ENCODE measurements around the gene SLC1A4. TPM values are rescaled to one million over a fixed set of nuclear protein-coding genes. Genes with fewer than 3 reads are reported as not detected.
"Not testable (repeated sequence)": the region's sequence is repeated elsewhere in the genome, so short reads cannot be mapped to it uniquely, and the experiment has no call there.

The SLC1A4 gene
- polyA plus RNA-seq, 6 donors from 2014 or later, result 2.1 to 5.8 (median 3.0) TPM

- Mint-ChIP-seq H3K4me3 (peak overlapping the region in 1 of 8 donors; percentile 10), H3K4me1 (peaks cover 12 to 38% (median 33%) of the 10 kb centered on the region in 3 donors), H3K27ac (peak overlapping the region in 2 of 6 donors; percentile 22 to 78)
These were observed 37.1 kb upstream of the SLC1A4 start for GRCh38 chr2:64952096-64952495.

GRCh38 chr2:64952511-64953482 lies 36.4 kb upstream of the SLC1A4 start:
- no peak for DNase-seq
- no peaks in the 10 kb centered on the region for H3K27me3 Mint-ChIP-seq
- peak overlapping the region in 1 of 6 donors; percentile 56 for H3K27ac Mint-ChIP-seq
- H3K9me3 Mint-ChIP-seq, result peaks cover 0 to 7% (median 2%) of the 10 kb centered on the region in 7 donors
- no peak for ATAC-seq (ENCODE audit: low read depth in 2 of 2)
- peaks cover 9 to 31% (median 26%) of the 10 kb centered on the region in 3 donors for H3K4me1 Mint-ChIP-seq
- H3K36me3 Mint-ChIP-seq, result no peaks in the 10 kb centered on the region
- H3K4me3 Mint-ChIP-seq, result peak overlapping the region in 1 of 8 donors; percentile 10

More at GRCh38 chr2:64952096-64952495, 37.1 kb upstream of the SLC1A4 start:
- Mint-ChIP-seq H3K9me3 (peaks cover 0 to 7% (median 2%) of the 10 kb centered on the region in 7 donors), H3K36me3 (no peaks in the 10 kb centered on the region), H3K27me3 (no peaks in the 10 kb centered on the region)
- ATAC-seq (ENCODE audit: low read depth in 2 of 2), result no peak
- no peak for DNase-seq

DNA sequence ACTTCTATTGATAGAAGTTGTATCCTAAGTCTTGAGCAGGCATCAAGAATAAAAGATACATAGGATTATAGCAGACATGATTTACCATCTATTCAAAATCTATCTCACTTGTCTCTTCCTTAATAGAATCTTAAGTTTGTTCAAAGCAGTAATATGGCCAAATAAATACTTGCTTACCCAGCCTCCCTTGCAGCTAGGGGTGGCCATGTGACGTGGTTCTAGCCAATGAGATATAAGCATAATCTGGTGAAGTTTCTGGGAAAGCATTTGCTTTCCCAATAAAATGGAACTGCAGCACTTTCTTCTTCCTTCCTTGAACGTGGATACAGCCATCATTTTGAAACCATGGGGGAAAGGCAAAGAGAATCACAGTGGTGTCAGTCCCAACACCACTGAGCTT lies 33.7 kb upstream of the SLC1A4 start:
- no peak overlapping the region for H3K4me3 Mint-ChIP-seq
- H3K27me3 Mint-ChIP-seq, result no peaks in the 10 kb centered on the region
- no peak overlapping the region for H3K27ac Mint-ChIP-seq
- H3K36me3 Mint-ChIP-seq, result no peaks in the 10 kb centered on the region
- H3K9me3 Mint-ChIP-seq, result peaks cover 0 to 7% (median 2%) of the 10 kb centered on the region in 7 donors
- ATAC-seq (ENCODE audit: low read depth in 2 of 2), result no peak
- no peak for DNase-seq
- H3K4me1 Mint-ChIP-seq, result peaks cover 6 to 16% (median 15%) of the 10 kb centered on the region in 3 donors

- peaks cover 0 to 10% (median 5%) of the 10 kb centered on the region in 3 donors for H3K4me1 Mint-ChIP-seq
These were observed 31.9 kb upstream of the SLC1A4 start for GRCh38 chr2:64957109-64957903.

GRCh38 chr2:64958556-64958955 lies 30.6 kb upstream of the SLC1A4 start:
- Mint-ChIP-seq H3K4me3 (no peak overlapping the region), H3K4me1 (peaks cover 0 to 5% (median 4%) of the 10 kb centered on the region in 3 donors), H3K27me3 (no peaks in the 10 kb centered on the region), H3K36me3 (no peaks in the 10 kb centered on the region), H3K27ac (peak overlapping the region in 1 of 6 donors; percentile 26), H3K9me3 (peaks cover 0 to 7% (median 2%) of the 10 kb centered on the region in 7 donors)
- no peak for ATAC-seq (ENCODE audit: low read depth in 2 of 2)
- DNase-seq, result no peak

More at GRCh38 chr2:64957109-64957903, 31.9 kb upstream of the SLC1A4 start:
- Mint-ChIP-seq H3K27me3 (no peaks in the 10 kb centered on the region), H3K27ac (peak overlapping the region in 1 of 6 donors; percentile 38), H3K36me3 (no peaks in the 10 kb centered on the region), H3K4me3 (no peak overlapping the region), H3K9me3 (peaks cover 0 to 7% (median 2%) of the 10 kb centered on the region in 7 donors)
- no peak for DNase-seq
- ATAC-seq (ENCODE audit: low read depth in 2 of 2), result no peak

GRCh38 chr2:64960819-64961218 lies 28.4 kb upstream of the SLC1A4 start:
- no peak overlapping the region for H3K27ac Mint-ChIP-seq
- no peak for ATAC-seq (ENCODE audit: low read depth in 2 of 2)
- no peaks in the 10 kb centered on the region for H3K36me3 Mint-ChIP-seq

DNA sequence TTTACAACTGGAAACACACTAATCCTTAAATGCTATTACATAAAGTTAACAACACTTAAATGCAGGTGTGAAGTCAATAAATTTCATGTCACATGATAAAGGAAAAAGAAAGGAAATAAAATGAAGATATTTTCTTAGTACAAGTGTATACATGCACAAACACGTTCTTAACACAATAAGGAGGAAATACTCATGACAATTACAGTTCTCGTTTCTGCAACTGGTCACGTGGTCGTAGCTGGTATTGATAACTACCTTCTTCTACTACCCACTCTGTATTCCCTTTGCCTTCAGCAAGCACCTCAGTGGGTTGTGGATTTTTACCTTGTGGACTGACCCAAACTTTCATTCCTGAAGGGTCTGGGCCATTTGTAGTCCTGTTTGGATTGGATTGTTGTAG lies 26.1 kb upstream of the SLC1A4 start:
- not testable (repeated sequence) for H3K27me3 Mint-ChIP-seq; DNase-seq; H3K36me3 Mint-ChIP-seq; ATAC-seq (ENCODE audit: low read depth in 2 of 2); H3K9me3 Mint-ChIP-seq; H3K4me1 Mint-ChIP-seq; H3K4me3 Mint-ChIP-seq
- H3K27ac Mint-ChIP-seq, result peak overlapping the region in 2 of 6 donors; percentile 8 to 10

More at GRCh38 chr2:64960819-64961218, 28.4 kb upstream of the SLC1A4 start:
- peaks cover 0 to under 1% (median 0%) of the 10 kb centered on the region in 7 donors for H3K9me3 Mint-ChIP-seq
- no peak for DNase-seq
- H3K4me3 Mint-ChIP-seq, result no peak overlapping the region
- no peaks in the 10 kb centered on the region for H3K27me3 Mint-ChIP-seq
- peaks cover 0 to 4% (median 0%) of the 10 kb centered on the region in 3 donors for H3K4me1 Mint-ChIP-seq

DNA sequence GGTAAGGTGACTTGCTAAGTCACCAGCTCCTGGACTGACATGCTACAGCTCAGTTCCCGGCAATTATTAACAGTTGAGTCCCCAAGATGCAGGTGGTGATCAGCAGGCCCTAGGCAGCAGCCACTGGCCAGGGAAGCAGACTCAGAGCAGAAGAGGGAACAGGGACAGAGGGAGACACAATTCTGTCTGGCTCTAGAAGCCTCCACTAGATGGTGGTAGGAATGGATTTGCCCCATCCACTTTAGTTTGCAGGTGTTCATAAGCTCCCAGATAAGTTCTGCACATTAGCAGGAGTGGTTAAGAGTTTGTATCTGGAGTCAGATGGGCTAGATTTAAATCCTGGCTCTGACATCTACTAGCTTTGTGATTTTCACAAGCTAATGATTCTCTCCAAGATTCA lies 25.5 kb upstream of the SLC1A4 start:
- Mint-ChIP-seq H3K4me3 (no peak overlapping the region), H3K4me1 (peaks cover 3 to 4% (median 4%) of the 10 kb centered on the region in 3 donors), H3K9me3 (no peaks in the 10 kb centered on the region), H3K27me3 (no peaks in the 10 kb centered on the region), H3K36me3 (peaks cover 0 to 7% of the 10 kb centered on the region in 2 donors), H3K27ac (no peak overlapping the region)
- no peak for DNase-seq
- ATAC-seq (ENCODE audit: low read depth in 2 of 2), result no peak

GRCh38 chr2:64966017-64966416 lies 23.2 kb upstream of the SLC1A4 start:
- Mint-ChIP-seq H3K9me3 (no peaks in the 10 kb centered on the region), H3K27me3 (no peaks in the 10 kb centered on the region), H3K4me3 (no peak overlapping the region), H3K4me1 (peaks cover 6 to 10% (median 10%) of the 10 kb centered on the region in 3 donors), H3K27ac (peak overlapping the region in 2 of 6 donors; percentile 1 to 72), H3K36me3 (peaks cover 0 to 7% of the 10 kb centered on the region in 2 donors)
- ATAC-seq (ENCODE audit: low read depth in 2 of 2) (no peak), DNase-seq (no peak)

DNA sequence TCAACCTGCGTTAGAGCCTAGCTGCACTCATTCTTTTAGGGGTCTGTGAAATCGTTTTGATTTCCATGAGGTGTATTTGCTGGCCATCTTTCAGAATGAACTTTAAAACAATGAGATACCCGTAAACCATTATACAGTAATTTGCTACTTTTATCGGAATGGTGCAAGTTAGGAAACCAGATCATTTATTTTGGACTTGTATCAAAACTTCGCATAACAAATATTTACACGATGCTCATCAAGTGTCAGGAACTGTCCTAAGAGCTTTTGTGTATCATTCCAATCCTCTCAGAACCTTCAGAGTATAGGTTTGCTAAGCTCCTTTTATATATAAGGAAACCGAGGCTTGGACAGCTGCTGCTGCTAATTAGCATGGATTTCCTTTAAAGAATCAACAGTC lies 22.4 kb upstream of the SLC1A4 start:
- ATAC-seq (ENCODE audit: low read depth in 2 of 2) (no peak), DNase-seq (no peak)
- no peaks in the 10 kb centered on the region for H3K9me3 Mint-ChIP-seq
- peaks cover 6 to 10% (median 10%) of the 10 kb centered on the region in 3 donors for H3K4me1 Mint-ChIP-seq
- no peak overlapping the region for H3K4me3 Mint-ChIP-seq
- peaks cover 0 to 7% of the 10 kb centered on the region in 2 donors for H3K36me3 Mint-ChIP-seq
- no peak overlapping the region for H3K27ac Mint-ChIP-seq
- H3K27me3 Mint-ChIP-seq, result no peaks in the 10 kb centered on the region

DNA sequence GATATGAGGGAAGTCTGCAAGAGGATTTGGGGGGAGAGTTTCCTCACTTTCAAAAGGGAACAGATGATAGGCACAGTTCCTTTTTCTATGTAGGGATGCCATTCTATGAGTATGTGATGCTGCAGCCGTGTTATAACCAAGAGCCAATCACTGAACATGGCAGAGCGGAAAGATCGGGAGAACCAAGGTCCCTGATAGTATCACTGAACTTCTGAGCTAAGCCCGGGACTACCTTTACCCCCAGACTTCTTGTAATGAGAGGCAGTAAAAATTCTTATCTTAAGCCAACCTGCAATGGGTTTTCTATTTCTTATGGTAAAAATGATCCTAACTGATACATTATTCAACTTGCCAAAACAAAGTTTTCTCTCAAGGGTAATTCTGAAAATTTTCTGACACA lies 21.6 kb upstream of the SLC1A4 start:
- no peaks in the 10 kb centered on the region for H3K9me3 Mint-ChIP-seq
- no peak overlapping the region for H3K27ac Mint-ChIP-seq
- no peak overlapping the region for H3K4me3 Mint-ChIP-seq
- H3K36me3 Mint-ChIP-seq, result peaks cover 0 to 7% of the 10 kb centered on the region in 2 donors
- ATAC-seq (ENCODE audit: low read depth in 2 of 2), result no peak
- DNase-seq, result no peak
- H3K27me3 Mint-ChIP-seq, result no peaks in the 10 kb centered on the region
- peaks cover 6 to 10% (median 10%) of the 10 kb centered on the region in 3 donors for H3K4me1 Mint-ChIP-seq

GRCh38 chr2:64969086-64969485 lies 20.1 kb upstream of the SLC1A4 start:
- not testable (repeated sequence) for DNase-seq; H3K27me3 Mint-ChIP-seq; H3K9me3 Mint-ChIP-seq; H3K36me3 Mint-ChIP-seq; H3K27ac Mint-ChIP-seq; ATAC-seq (ENCODE audit: low read depth in 2 of 2)
- Mint-ChIP-seq H3K4me3 (peak overlapping the region in 2 of 8 donors; percentile 74 to 85), H3K4me1 (peaks cover 5 to 10% (median 10%) of the 10 kb centered on the region in 3 donors)

DNA sequence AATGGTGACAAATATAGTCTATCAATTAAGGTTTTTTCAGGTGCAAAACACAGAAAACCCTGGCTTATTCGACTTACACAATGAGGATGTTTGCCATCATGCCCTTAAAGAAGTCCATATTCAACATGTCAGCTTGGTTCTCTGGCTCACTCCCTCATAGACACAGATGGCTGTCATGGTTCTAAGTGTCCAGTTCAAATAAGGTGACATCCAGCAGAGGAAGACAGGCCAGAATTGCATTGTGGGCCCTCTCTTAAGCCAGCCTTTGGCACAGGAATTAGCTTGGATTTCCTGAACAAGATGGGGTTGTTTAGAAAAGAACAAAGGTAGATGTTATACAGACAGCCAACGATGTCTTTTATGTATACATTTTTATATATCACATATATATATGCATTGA lies 18.7 kb upstream of the SLC1A4 start:
- peaks cover 0 to 7% of the 10 kb centered on the region in 2 donors for H3K36me3 Mint-ChIP-seq
- no peak for DNase-seq
- H3K27ac Mint-ChIP-seq, result no peak overlapping the region
- ATAC-seq (ENCODE audit: low read depth in 2 of 2), result no peak
- H3K9me3 Mint-ChIP-seq, result no peaks in the 10 kb centered on the region
- H3K27me3 Mint-ChIP-seq, result no peaks in the 10 kb centered on the region
- H3K4me1 Mint-ChIP-seq, result peaks cover 3 to 10% (median 10%) of the 10 kb centered on the region in 3 donors
- H3K4me3 Mint-ChIP-seq, result no peak overlapping the region
